ENCODE measurements around the gene ARL8A.
A peak's percentile ranks its signal among the peaks of the same experiment; 100 is the strongest.
"Not testable (repeated sequence)": the region's sequence is repeated elsewhere in the genome, so short reads cannot be mapped to it uniquely, and the experiment has no call there.

The ARL8A gene

GRCh38 chr1:202133496-202133895 is 11.0 kb downstream of the ARL8A start:
- no peak for DNase-seq

GRCh38 chr1:202133001-202133400 is 11.5 kb downstream of the ARL8A start:
- DNase-seq: peak; percentile 75 to 88

- peak; percentile 43 to 53 for DNase-seq
Observed at GRCh38 chr1:202131956-202132821, 12.3 kb downstream of the ARL8A start.

GRCh38 chr1:202130816-202131522 is 13.6 kb downstream of the ARL8A start:
- peak; percentile 88 to 93 for DNase-seq

- DNase-seq: peak; percentile 91 to 94
Observed at GRCh38 chr1:202130297-202130721, 14.2 kb downstream of the ARL8A start.

- peak; percentile 66 to 91 for DNase-seq
Observed at GRCh38 chr1:202129453-202130296, 14.9 kb downstream of the ARL8A start.

- DNase-seq: no peak
Observed at GRCh38 chr1:202127836-202128622, 16.5 kb downstream of the ARL8A start.

- DNase-seq: no peak
Observed at GRCh38 chr1:202127061-202127460, 17.5 kb downstream of the ARL8A start.

GRCh38 chr1:202126426-202126825 is 18.1 kb downstream of the ARL8A start:
- DNase-seq: peak; percentile 33 to 56

GRCh38 chr1:202125611-202126010 is 18.9 kb downstream of the ARL8A start:
- no peak for DNase-seq

- DNase-seq: no peak
Observed at GRCh38 chr1:202124142-202124541, 20.4 kb downstream of the ARL8A start.

GRCh38 chr1:202123336-202123813 is 21.2 kb downstream of the ARL8A start:
- no peak for DNase-seq

- peak; percentile 84 to 85 for DNase-seq
Observed at GRCh38 chr1:202122639-202123335, 21.8 kb downstream of the ARL8A start, which contains the start of gene GPR37L1. Gene GPR37L1, plus strand, starts transcription at chr1:202122917. Its CDS starts 47 bp downstream, at chr1:202122964.

GRCh38 chr1:202121006-202121405 is 23.5 kb downstream of the ARL8A start:
- no peak for DNase-seq

GRCh38 chr1:202117898-202118371 is 26.6 kb downstream of the ARL8A start:
- no peak for DNase-seq

- DNase-seq: no peak
Observed at GRCh38 chr1:202116287-202116686, 28.2 kb downstream of the ARL8A start.

GRCh38 chr1:202113690-202114300 is 30.7 kb downstream of the ARL8A start:
- no peak for DNase-seq

GRCh38 chr1:202112859-202113689 is 31.5 kb downstream of the ARL8A start:
- DNase-seq: no peak

- DNase-seq: not testable (repeated sequence)
Observed at GRCh38 chr1:202111589-202111988, 32.9 kb downstream of the ARL8A start.

- DNase-seq: no peak
Observed at GRCh38 chr1:202110977-202111376, 33.6 kb downstream of the ARL8A start.
